HFF-Myc (cell line): ENCODE measurements around the gene ITGB8.

ENCODE experiments used
- DNase-seq: peaks from one replicate; pipeline ENCODE4 v3.0.0-alpha.2; 2011; ENCODE audit warnings: low read depth; ENCODE audit errors: extremely low read depth
- H3K4me3 ChIP-seq: replicated peaks from 2 replicates; pipeline ENCODE4 v1.5.1; 2011; ENCODE audit warnings: low read depth, mild to moderate bottlenecking, control low read depth, low read length
- CTCF ChIP-seq: IDR thresholded peaks from 2 replicates; pipeline ENCODE4 v1.5.1; 2012; ENCODE audit warnings: mild to moderate bottlenecking, low read depth, low read length, control low read depth; ENCODE audit errors: missing control alignments

Gene ITGB8

GRCh38 chr7:20352573-20353306 lies 22.0 kb downstream of the ITGB8 start:
- DNase-seq = no peak
- no peak for TF ChIP-seq CTCF

GRCh38 chr7:20354610-20355528 lies 24.2 kb downstream of the ITGB8 start:
- no peak for DNase-seq
- no peak for TF ChIP-seq CTCF
- no peak overlapping the region for H3K4me3 ChIP-seq

More at GRCh38 chr7:20352573-20353306, 22.0 kb downstream of the ITGB8 start:
- H3K4me3 ChIP-seq = no peak overlapping the region

- no peak for TF ChIP-seq CTCF
- DNase-seq = no peak
- H3K4me3 ChIP-seq = no peak overlapping the region
These were observed 27.4 kb downstream of the ITGB8 start for GRCh38 chr7:20358106-20358505.

- TF ChIP-seq CTCF = no peak
- no peak for DNase-seq
- H3K4me3 ChIP-seq = no peak overlapping the region
These were observed 28.1 kb downstream of the ITGB8 start for GRCh38 chr7:20358762-20359282.

GRCh38 chr7:20359341-20359963 lies 28.8 kb downstream of the ITGB8 start:
- TF ChIP-seq CTCF = no peak
- no peak for DNase-seq
- H3K4me3 ChIP-seq = no peak overlapping the region

- H3K4me3 ChIP-seq = no peak overlapping the region
- TF ChIP-seq CTCF = no peak
- no peak for DNase-seq
These were observed 32.0 kb downstream of the ITGB8 start for GRCh38 chr7:20362574-20363253.
